Lung (tissue), 12 donors: ENCODE data around the gene TMEM108. TPM values are rescaled to one million over a fixed set of nuclear protein-coding genes. Genes with fewer than 3 reads are reported as not detected.
A peak's percentile ranks its signal among the peaks of the same experiment; 100 is the strongest.

Experiments used
- ATAC-seq: fragments of 200-7000 bp; cut with Tn5 transposase; one replicate; pipeline ENCODE4 v1.9.1; 2020; ENCODE audit warnings: moderate number of reproducible peaks; ENCODE audit not compliant: insufficient read depth, low FRiP score
- DNase-seq, 3 donors: peaks; one replicate each; pipeline ENCODE4 v3.0.0-alpha.2; 2013 to 2017
- H3K27ac ChIP-seq, 2 donors: one replicate each; pipeline ENCODE4 v1.5.1; 2013; ENCODE audit warnings: mild to moderate bottlenecking in 2 of 2, moderate library complexity in 2 of 2, control low read depth in 1 of 2, inconsistent platforms in 1 of 2, low read depth in 1 of 2, low read length in 1 of 2
- H3K27me3 ChIP-seq, 3 donors: one replicate each; pipeline ENCODE4 v1.5.1; 2013; ENCODE audit warnings: low read length in 2 of 3; ENCODE audit not compliant: control insufficient read depth in 3 of 3, insufficient read depth in 3 of 3
- H3K36me3 ChIP-seq, 4 donors: one replicate each; pipeline ENCODE4 v1.5.1; 2013; ENCODE audit warnings: low read length in 4 of 4, mild to moderate bottlenecking in 1 of 4, moderate library complexity in 1 of 4; ENCODE audit not compliant: control insufficient read depth in 4 of 4, insufficient read depth in 4 of 4
- H3K4me1 ChIP-seq, 5 donors: one replicate each; pipeline ENCODE4 v1.5.1; 2013; ENCODE audit warnings: low read length in 5 of 5, mild to moderate bottlenecking in 2 of 5, moderate library complexity in 1 of 5; ENCODE audit not compliant: control insufficient read depth in 5 of 5, insufficient read depth in 5 of 5
- H3K4me3 ChIP-seq: one replicate; pipeline ENCODE4 v1.5.1; 2013; ENCODE audit warnings: mild to moderate bottlenecking, control low read depth, moderate library complexity
- H3K9ac ChIP-seq, 2 donors: one replicate each; pipeline ENCODE4 v1.5.1; 2013; ENCODE audit warnings: low read length in 2 of 2, control low read depth in 1 of 2; ENCODE audit not compliant: insufficient read depth in 1 of 2
- H3K9me3 ChIP-seq, 4 donors: one replicate each; pipeline ENCODE4 v1.5.1; 2013; ENCODE audit warnings: low read length in 3 of 4, mild to moderate bottlenecking in 1 of 4, moderate library complexity in 1 of 4; ENCODE audit not compliant: control insufficient read depth in 4 of 4, insufficient read depth in 3 of 4
- CTCF ChIP-seq: IDR thresholded peaks from 2 replicates; pipeline ENCODE4 v1.5.1; 2012; ENCODE audit warnings: mild to moderate bottlenecking; ENCODE audit errors: control extremely low read depth, extremely low read depth
- WGBS, 2 donors: extraction: QIAGEN DNeasy Blood & Tissue Kit; methylation state at CpG; one replicate each; pipeline ENCODE4 v1.1.7; 2013; 5-methylcytosine and 5-hydroxymethylcytosine counted together
- polyA plus RNA-seq, 2 donors: library from polyadenylated mRNA; stranded (reverse); fragments of 200-250 nt; gene quantifications; one replicate each; pipeline ENCODE4 v1.2.1, GENCODE V29; 2013
- total RNA-seq, 2 donors: library from RNA; depleted of rRNA in 1 of 2; stranded (reverse); fragments of >200 nt in 1 of 2; gene quantifications; one replicate each; pipeline ENCODE4 v1.2.1, GENCODE V29; 2014 to 2021
- donor health status: control.
- donor health status: control.
- donor health status: Bipolar disorder and iron deficiency.
- donor health status: healthy.
- donor health status: DM: yes; HTN: yes; CAD: no.

Gene TMEM108
- total and polyA plus RNA-seq, 4 donors, result 3.0 to 16.9 (median 7.6) TPM

GRCh38 chr3:133189893-133190292 is 151.7 kb downstream of the TMEM108 start:
- Histone ChIP-seq H3K27me3 (no peaks in the 10 kb centered on the region), H3K4me3 (no peak overlapping the region), H3K36me3 (no peaks in the 10 kb centered on the region), H3K9me3 (no peaks in the 10 kb centered on the region), H3K27ac (no peak overlapping the region), H3K4me1 (peaks cover 0 to 19% (median 13%) of the 10 kb centered on the region in 5 donors), H3K9ac (no peak overlapping the region)
- ATAC-seq (no peak), DNase-seq (no peak)
- WGBS, 2 donors, result 91 to 97% methylated on average over 1 of the region's 1 CpG
- TF ChIP-seq CTCF, result no peak

- peak in 1 of 3 donors; percentile 47 for DNase-seq
- no peak for ATAC-seq
These were observed 153.6 kb downstream of the TMEM108 start for GRCh38 chr3:133191818-133192217.

GRCh38 chr3:133192363-133192945 is 154.3 kb downstream of the TMEM108 start:
- Histone ChIP-seq H3K36me3 (no peaks in the 10 kb centered on the region), H3K9me3 (no peaks in the 10 kb centered on the region), H3K27ac (no peak overlapping the region), H3K27me3 (no peaks in the 10 kb centered on the region), H3K9ac (no peak overlapping the region), H3K4me1 (peaks cover 0 to 13% (median 10%) of the 10 kb centered on the region in 5 donors), H3K4me3 (no peak overlapping the region)
- TF ChIP-seq CTCF, result no peak
- 72 to 87% methylated on average over 9 of the region's 9 CpGs for WGBS, 2 donors
- peak; percentile 18 to 29 (median 20) for DNase-seq
- no peak for ATAC-seq

More at GRCh38 chr3:133191818-133192217, 153.6 kb downstream of the TMEM108 start:
- peaks cover 0 to 13% (median 10%) of the 10 kb centered on the region in 5 donors for H3K4me1 ChIP-seq
- H3K4me3 ChIP-seq, result no peak overlapping the region
- H3K27me3 ChIP-seq, result no peaks in the 10 kb centered on the region
- TF ChIP-seq CTCF, result no peak
- 84 to 85% methylated on average over 2 of the region's 2 CpGs for WGBS, 2 donors
- H3K9me3 ChIP-seq, result no peaks in the 10 kb centered on the region
- H3K36me3 ChIP-seq, result no peaks in the 10 kb centered on the region
- no peak overlapping the region for H3K9ac ChIP-seq
- H3K27ac ChIP-seq, result no peak overlapping the region

GRCh38 chr3:133192967-133193366 is 154.8 kb downstream of the TMEM108 start:
- Histone ChIP-seq H3K9me3 (no peaks in the 10 kb centered on the region), H3K27me3 (no peaks in the 10 kb centered on the region), H3K27ac (no peak overlapping the region), H3K36me3 (no peaks in the 10 kb centered on the region), H3K4me1 (peaks cover 0 to 13% (median 10%) of the 10 kb centered on the region in 5 donors), H3K4me3 (no peak overlapping the region), H3K9ac (no peak overlapping the region)
- TF ChIP-seq CTCF, result no peak
- DNase-seq (no peak), ATAC-seq (no peak)
